ENCODE measurements around the gene AGRN.
"Not testable (repeated sequence)": the region's sequence is repeated elsewhere in the genome, so short reads cannot be mapped to it uniquely, and the experiment has no call there.

Gene AGRN

GRCh38 chr1:1020000-1020404 is at the start of gene AGRN:
Gene AGRN, plus strand, starts transcription at chr1:1020120. Its CDS starts 53 bp downstream, at chr1:1020173.
- DNase-seq: peak in 17 of 58 donors; percentile 41 to 76 (median 60)

DNA sequence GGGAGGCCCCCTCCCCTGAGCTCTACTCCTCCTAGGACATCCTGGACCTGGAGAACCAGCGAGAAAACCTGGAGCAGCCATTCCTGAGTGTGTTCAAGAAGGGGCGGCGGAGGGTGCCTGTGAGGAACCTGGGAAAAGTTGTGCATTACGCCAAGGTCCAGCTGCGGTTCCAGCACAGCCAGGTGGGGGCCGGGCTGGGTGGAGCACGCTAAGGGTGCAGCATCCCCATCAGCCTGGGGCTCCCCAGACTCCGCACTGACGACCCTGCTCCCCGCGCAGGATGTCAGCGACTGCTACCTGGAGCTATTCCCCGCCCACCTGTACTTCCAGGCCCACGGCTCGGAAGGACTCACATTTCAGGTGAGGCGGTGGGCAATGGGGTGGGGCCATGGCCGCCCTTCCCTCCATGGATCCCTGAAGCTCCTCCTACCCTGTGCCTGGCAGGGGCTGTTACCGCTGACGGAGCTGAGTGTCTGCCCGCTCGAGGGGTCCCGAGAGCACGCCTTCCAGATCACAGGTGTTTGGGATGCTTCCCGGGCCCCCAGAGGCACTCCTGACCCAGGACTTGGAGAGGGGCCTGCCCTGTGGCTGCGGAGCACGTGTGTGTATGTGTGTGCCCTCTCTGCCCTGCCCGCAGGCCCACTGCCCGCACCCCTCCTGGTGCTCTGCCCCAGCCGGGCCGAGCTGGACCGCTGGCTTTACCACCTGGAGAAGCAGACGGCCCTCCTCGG is 49.5 kb upstream of the AGRN start:
- DNase-seq: no peak

- no peak for DNase-seq
These were observed 48.8 kb upstream of the AGRN start for GRCh38 chr1:970973-971730.

- DNase-seq: no peak
These were observed 48.0 kb upstream of the AGRN start for GRCh38 chr1:971751-972506.

DNA sequence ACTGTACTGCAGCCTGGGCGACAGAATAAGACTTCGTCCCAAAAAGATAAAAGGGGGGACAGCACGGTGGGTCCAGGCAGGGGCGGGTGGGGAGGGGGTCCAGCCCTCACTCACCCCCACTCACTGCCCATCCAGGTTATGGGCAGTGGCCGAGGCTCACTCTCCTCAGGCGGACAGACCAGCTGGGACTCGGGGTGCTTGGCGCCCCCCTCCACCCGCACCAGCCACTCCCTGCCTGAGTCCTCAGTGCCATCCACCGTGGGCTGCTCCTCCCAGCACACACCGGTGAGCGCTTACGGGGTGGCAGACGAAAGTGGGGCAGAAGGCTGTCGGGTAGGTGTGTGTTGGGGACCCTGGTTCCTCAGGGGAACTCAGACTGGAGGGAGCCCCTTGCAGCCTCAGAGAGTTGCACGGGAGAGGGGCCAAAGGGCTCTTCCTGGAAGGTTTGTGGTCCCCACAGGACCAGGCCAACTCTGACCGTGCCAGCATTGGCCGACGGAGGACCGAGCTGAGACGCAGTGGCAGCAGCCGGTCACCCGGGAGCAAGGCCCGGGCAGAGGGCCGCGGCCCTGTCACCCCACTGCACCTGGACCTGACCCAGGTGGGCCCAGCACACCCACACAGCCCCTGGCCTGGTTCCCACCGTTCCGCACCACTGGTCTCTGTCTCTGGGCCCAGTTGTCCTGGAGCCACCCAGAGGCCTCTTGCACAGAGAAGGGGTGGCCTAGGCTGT is 47.0 kb upstream of the AGRN start:
- no peak for DNase-seq

GRCh38 chr1:973459-974292 is 46.2 kb upstream of the AGRN start:
- DNase-seq: no peak

- DNase-seq: no peak
These were observed 45.7 kb upstream of the AGRN start for GRCh38 chr1:974293-974640.

DNA sequence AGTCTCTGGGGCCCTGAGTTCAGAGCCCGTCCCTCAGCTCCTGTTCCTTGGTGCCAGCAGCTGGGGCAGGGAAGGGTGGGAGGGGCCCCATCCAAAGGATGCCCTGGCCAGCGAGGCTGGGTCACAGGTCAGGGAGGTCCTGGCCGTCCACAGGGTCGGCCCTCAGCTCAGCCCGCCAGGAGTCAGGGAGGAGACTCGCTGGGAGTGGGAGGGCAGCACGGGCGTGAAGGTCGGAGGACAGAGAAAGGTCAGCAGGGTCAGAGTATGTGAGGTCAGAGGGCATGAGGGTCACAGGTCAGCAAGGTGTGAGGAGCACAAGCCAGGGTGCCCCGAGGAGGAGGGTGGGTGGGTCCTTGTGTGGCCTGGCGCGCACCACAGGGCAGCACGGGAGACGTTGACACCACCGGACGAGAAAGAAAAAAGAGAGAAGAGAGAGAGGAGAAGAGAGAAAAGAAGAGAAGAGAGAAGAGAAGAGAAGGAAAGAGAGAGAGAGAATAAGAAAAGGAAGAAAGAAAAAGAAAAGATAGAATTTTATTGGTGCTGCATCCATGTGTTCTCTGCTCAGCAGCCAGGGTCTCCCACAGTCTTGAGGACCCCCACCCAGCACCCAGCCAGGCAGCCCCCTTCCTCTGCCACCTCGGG is 45.1 kb upstream of the AGRN start:
- DNase-seq: no peak

DNA sequence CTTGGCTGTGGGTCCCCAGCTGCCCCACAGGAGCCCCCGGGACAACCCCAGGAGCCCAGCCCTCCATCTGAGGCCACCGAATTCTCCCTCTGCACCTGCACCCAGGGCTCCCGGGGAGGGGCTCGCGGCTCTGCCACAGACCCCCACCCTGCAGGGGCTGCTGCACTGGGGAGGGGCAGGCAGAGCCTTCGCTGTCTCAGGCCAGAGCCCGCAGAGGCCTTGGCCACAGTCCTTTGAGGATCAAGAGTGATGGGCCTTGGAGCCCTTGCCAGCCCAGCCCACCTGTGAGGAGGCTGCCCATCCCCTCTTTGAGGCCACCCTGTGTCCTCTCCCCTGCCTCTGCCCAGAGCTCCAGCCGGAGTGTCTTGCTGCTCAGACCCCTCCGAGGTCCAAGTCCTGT is 44.6 kb upstream of the AGRN start:
- DNase-seq: no peak

DNA sequence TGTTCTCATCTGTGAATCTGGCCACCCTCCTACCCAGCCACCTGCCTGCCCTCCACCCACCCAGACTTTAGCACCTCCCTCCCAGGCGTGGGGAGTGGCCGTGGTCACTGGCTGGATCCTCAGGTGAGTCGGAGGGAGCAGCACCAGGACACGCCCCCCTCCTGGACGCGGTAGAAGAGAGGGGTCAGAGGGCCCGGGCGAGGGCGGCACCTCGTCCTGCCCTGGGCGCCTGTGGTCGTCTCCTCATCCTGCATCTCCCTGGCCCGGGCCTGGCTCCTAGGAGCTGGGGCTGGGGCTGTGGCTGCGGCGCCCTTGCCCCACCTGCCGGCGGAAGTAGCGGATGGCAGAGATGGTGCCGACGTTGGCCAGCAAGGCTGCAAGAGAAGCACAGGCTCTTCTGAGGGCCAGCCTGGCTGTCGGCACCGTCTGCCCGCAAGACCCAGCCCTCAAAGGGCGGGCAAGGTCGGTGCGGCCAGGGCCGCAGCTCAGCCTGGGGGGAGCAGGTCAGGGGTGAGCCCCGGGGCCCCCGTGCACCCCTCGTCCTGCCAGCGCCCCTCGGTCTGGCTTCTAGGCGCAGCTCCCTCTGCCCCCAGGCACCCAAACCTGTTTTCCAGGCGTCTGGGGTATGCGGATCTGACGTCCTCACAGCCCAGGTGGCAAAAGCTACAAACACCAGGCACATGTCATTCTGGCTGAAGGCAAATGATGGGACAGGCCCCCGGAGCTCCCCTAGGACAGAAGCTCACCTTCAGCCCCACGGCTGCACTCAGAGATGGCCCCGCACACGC is 43.8 kb upstream of the AGRN start:
- peak in 13 of 58 donors; percentile 3 to 60 (median 16) for DNase-seq

DNA sequence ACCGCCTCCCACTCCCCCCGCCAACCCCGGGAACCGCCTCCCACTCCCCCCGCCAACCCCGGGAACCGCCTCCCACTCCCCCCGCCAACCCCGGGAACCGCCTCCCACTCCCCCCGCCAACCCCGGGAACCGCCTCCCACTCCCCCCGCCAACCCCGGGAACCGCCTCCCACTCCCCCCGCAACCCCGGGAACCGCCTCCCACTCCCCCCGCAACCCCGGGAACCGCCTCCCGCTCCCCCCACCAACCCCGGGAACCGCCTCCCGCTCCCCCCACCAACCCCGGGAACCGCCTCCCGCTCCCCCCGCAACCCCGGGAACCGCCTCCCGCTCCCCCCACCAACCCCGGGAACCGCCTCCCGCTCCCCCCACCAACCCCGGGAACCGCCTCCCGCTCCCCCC is 43.1 kb upstream of the AGRN start:
- DNase-seq: not testable (repeated sequence)

DNA sequence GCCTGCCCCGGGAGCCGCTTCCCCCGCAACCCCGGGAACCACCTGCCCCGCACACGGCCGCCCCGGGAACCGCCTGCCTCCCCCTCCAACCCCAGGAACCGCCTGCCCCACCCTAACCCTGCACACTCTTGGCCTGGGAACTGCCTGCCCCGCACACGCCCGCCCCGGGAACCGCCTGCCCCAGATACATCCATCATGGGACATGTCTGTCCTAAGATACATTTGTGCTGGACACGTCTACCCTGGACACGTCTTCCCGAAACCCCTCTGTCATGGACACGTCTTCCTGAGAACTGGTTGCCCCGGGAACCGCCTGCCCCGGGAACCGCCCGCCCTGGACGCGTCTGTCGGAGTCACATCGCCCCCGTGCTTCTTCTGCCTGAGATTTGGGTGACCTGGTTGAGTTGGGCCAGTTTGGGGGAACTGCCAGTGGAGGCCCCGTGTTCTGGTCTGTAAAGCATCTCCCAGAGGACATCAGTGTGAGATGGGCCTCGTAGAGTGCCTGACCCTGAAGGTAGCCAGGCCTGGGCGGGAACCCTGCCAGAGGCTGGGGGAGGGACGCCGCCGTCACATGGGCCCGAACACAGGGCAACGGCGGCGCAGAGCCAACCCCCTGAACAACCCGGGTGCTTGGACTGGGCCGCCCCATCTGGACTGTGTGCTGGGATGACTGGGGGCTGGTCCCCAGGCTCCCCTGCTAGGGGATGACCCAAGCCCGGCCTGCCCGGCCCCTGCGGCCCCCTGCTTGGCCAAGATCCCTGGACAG is 41.7 kb upstream of the AGRN start:
- DNase-seq: no peak

GRCh38 chr1:978835-979743 is 40.8 kb upstream of the AGRN start:
- no peak for DNase-seq

DNA sequence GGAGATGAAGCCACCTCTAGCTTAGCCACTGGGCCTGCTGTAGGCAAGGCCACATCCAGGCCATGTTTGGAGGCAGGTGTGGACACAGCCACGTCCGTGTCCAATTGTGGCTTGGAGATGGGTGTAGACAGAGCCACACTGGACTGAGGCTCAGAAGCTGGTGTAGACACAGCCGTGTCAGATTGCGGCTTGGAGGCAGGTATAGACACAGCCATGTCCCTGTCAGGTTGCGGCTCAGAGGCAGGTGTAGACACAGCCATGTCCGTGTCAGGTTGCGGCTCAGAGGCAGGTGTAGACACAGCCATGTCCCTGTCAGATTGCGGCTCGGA is 40.2 kb upstream of the AGRN start:
- no peak for DNase-seq

DNA sequence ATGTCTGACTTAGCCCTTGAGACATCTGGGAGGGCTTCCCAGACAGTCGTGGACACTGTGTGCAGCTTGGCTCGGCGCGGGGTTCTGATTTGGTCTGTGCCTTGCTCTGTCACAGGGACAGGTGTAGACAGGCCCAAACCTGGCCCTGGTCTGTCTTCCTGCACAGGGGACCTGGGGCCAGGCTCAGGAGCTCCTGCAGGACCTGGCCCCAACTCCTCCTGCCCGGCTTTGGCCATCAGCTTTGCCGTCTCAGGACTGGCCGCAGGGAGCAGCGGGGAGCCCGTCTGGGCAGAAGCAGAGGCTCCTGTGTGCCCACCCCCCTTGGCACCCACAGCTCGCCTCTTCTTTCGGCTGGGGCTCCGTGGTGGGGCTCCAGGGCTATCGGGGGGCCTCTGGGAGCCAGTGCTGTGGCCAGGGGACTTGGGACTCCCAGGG is 39.8 kb upstream of the AGRN start:
- DNase-seq: no peak

DNA sequence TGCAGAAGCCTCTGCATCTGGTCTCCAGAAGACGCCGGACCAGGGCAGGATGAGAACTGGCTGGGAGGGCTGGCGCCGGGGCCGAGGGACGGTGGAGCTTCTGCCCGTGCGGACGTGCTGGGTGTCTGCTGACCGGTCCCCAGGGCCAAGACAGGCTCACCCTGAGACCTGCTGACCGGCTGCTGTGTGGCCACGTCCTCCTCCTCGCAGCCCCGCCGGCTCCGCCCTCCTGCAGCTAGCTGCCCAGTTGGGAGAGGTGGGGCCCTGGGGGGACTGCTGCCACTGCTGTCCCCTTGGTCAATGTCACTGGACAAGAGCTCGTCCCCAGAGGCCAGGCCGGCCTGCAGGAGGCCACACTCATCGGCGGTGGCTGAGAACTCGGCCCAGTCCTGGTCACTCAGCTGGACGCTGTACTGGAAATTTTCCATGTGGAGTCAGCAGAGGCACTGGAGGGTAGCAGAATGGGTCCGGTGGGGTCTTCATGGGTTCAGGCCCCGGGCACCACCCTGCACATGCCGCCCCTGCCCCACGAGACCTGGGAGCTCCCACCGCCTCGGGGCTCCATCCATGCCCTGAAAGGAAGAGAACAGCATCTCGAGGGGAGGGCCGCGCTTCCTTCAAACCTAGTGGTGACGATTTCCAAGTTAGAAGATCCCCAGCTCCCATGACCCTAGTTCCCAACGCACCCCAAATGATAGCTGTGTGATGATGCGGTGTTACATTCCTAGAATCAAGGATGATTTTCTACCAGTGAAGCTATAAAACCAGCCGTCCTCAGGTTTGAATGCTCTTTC is 39.1 kb upstream of the AGRN start:
- no peak for DNase-seq

Data from anterior cingulate cortex (tissue), 58 donors.